Transverse colon (tissue), 4 donors: ENCODE data around the gene MED14. TPM values are rescaled to one million over a fixed set of nuclear protein-coding genes. Genes with fewer than 3 reads are reported as not detected.

ENCODE experiments used
- DNase-seq: peaks from one replicate; pipeline ENCODE4 v3.0.0-alpha.2; 2019
- H3K27ac ChIP-seq, 4 donors: fragments of 200-600 bp; sonication (generic); 2 replicates each; pipeline ENCODE4 v1.5.1; 2016 to 2018; ENCODE audit warnings: inconsistent platforms in 4 of 4
- H3K27me3 ChIP-seq: fragments of 200-600 bp; sonication (generic); 2 replicates; pipeline ENCODE4 v1.5.1; 2017; ENCODE audit warnings: inconsistent platforms
- H3K36me3 ChIP-seq, 4 donors: fragments of 200-600 bp; sonication (generic); 2 replicates each; pipeline ENCODE4 v1.5.1; 2017 to 2019; ENCODE audit warnings: inconsistent platforms in 4 of 4
- H3K4me1 ChIP-seq, 4 donors: fragments of 200-600 bp; sonication (generic); 2 replicates each; pipeline ENCODE4 v1.5.1; 2017 to 2020; ENCODE audit warnings: inconsistent platforms in 4 of 4
- H3K4me3 ChIP-seq, 4 donors: fragments of 200-600 bp; sonication (generic); 1 replicate in 1 of 4; 2 replicates in 3 of 4; pipeline versions ENCODE4 v1.5.1 to v1.6.1; 2017 to 2019; ENCODE audit warnings: inconsistent platforms in 4 of 4
- H3K9me3 ChIP-seq, 2 donors: fragments of 200-600 bp; sonication (generic); 2 replicates each; pipeline ENCODE4 v1.5.1; 2017 to 2019; ENCODE audit warnings: inconsistent platforms in 2 of 2
- CTCF ChIP-seq, 5 experiments: fragments of 200-600 bp in 3 of 5; fragments of 450-650 bp in 2 of 5; sonication (generic) in 3 of 5; IDR thresholded peaks; 1 replicate in 2 of 5; 2 replicates in 3 of 5; pipeline ENCODE4 v1.5.1; 2016 to 2017; ENCODE audit warnings: antibody characterized with exemption in 5 of 5, inconsistent platforms in 3 of 5, mild to moderate bottlenecking in 2 of 5, moderate library complexity in 1 of 5
- EP300 ChIP-seq: sonication (generic); formaldehyde crosslinking; IDR thresholded peaks from one replicate; pipeline ENCODE4 v1.6.1; 2017; ENCODE audit warnings: antibody characterized with exemption, low read depth
- POLR2A ChIP-seq: fragments of 450-650 bp; IDR thresholded peaks from one replicate; pipeline ENCODE4 v1.6.1; 2016; ENCODE audit warnings: antibody characterized with exemption, mild to moderate bottlenecking, moderate library complexity
- POLR2AphosphoS5 ChIP-seq, 3 donors: sonication (generic); formaldehyde crosslinking; IDR thresholded peaks; one replicate each; pipeline ENCODE4 v1.6.1; 2016; ENCODE audit warnings: antibody characterized with exemption in 3 of 3
- WGBS, 2 donors: methylation state at CpG; one replicate each; pipeline ENCODE4 v1.1.5; 2018; ENCODE audit warnings: low coverage in 1 of 2; 5-methylcytosine and 5-hydroxymethylcytosine counted together
- in situ Hi-C, 4 donors: fragments of 200-750 bp; cut with MboI; loops; one replicate each; pipeline versions ENCODE4 v1.15.0 to v1.15.1; 2017; ENCODE audit warnings: low sequenced_read_pairs in 3 of 4, low pct_ligation_motif_present in 1 of 4, low pct_unique_long_range_greater_than_20kb in 1 of 4
- intact Hi-C: fragments of 100-400 bp; cut with DNase I; formaldehyde crosslinking; loops from one replicate; pipeline ENCODE4 v1.15.1; 2023; ENCODE audit warnings: low total_unique reads
- total RNA-seq, 4 donors: library from RNA; depleted of rRNA; stranded (reverse); fragments of >200 nt; gene quantifications; one replicate each; pipeline ENCODE4 v1.1.0, GENCODE V29; 2016

The MED14 gene
- total RNA-seq, 4 donors from 2014 or later, result 28.8 to 81.0 (median 68.0) TPM

- H3K27ac ChIP-seq, result no peak overlapping the region
- intact Hi-C loops, result no loop called here
- WGBS, 2 donors, result 74% methylated on average over 3 of the region's 3 CpGs; no CpG with 5 or more reads in 1 of the 2 donors
- H3K4me3 ChIP-seq, result no peak overlapping the region
- in situ Hi-C loops, result no loop called here
- DNase-seq, result no peak
- H3K27me3 ChIP-seq, result no peaks in the 10 kb centered on the region
- TF ChIP-seq POLR2AphosphoS5 (IDR thresholded peaks at IDR 0.05) (no peak), EP300 (no peak), POLR2A (no peak), CTCF (IDR thresholded peaks at IDR 0.05) (no peak)
- no peaks in the 10 kb centered on the region for H3K36me3 ChIP-seq
- H3K4me1 ChIP-seq, result no peaks in the 10 kb centered on the region
- no peaks in the 10 kb centered on the region for H3K9me3 ChIP-seq
Observed at GRCh38 chrX:40721489-40722106, 13.7 kb downstream of the MED14 start.

- H3K4me3 ChIP-seq, result no peak overlapping the region
- no peak for TF ChIP-seq CTCF (IDR thresholded peaks at IDR 0.05)
- TF ChIP-seq EP300, result no peak
- TF ChIP-seq POLR2A, result no peak
- no peak for TF ChIP-seq POLR2AphosphoS5 (IDR thresholded peaks at IDR 0.05)
- H3K36me3 ChIP-seq, result no peaks in the 10 kb centered on the region
- no peaks in the 10 kb centered on the region for H3K4me1 ChIP-seq
- no peaks in the 10 kb centered on the region for H3K27me3 ChIP-seq
- H3K9me3 ChIP-seq, result no peaks in the 10 kb centered on the region
- no peak overlapping the region for H3K27ac ChIP-seq
- intact Hi-C loops (no loop called here), in situ Hi-C loops (no loop called here)
- 97% methylated on average over 8 of the region's 8 CpGs; no CpG with 5 or more reads in 1 of the 2 donors for WGBS, 2 donors
- no peak for DNase-seq
Observed at GRCh38 chrX:40720792-40721191, 14.6 kb downstream of the MED14 start.

DNA sequence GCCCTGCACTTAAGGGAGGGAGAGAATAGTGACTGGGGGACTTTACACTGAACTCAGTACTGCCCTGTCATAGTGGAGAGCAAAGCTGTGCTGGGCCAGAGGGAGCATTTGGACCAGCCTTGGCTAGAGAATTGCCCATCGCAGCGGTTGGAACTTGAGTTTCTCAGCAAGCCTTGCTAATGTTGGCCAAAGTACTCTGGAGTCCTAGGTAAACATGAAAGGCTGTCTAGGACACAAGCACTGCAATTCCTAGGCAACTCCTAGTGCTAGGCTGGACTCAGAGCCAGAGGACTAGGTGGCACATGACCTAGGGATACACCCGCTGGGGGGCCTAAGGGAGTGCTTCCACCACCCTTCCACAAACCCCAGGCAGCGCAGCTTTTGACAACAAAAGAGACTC lies 15.0 kb downstream of the MED14 start:
- Histone ChIP-seq H3K9me3 (no peaks in the 10 kb centered on the region), H3K36me3 (no peaks in the 10 kb centered on the region), H3K27me3 (no peaks in the 10 kb centered on the region), H3K27ac (no peak overlapping the region), H3K4me1 (no peaks in the 10 kb centered on the region), H3K4me3 (no peak overlapping the region)
- intact Hi-C loops, result no loop called here
- in situ Hi-C loops, result no loop called here
- WGBS, 2 donors, result 70% methylated on average over 4 of the region's 4 CpGs; no CpG with 5 or more reads in 1 of the 2 donors
- DNase-seq, result no peak
- TF ChIP-seq POLR2A (no peak), CTCF (IDR thresholded peaks at IDR 0.05) (no peak)

DNA sequence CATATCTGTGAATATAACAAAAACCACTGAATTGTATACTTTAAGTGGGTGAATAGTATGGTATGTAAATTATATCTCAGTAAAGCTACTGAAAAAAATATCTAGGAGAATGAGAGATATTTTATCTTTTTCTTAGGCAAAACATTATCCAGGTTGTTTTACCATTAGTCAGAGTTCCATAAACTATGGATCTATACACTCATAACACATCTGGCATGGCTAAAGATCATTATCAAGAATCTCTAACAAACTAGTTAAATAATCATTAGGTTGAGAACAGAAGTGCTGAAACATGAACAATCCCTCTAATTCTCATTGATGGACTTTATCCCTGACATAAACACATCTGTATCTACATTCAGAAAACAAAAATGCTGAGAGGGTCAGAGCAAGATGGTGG lies 15.6 kb downstream of the MED14 start:
- Histone ChIP-seq H3K36me3 (no peaks in the 10 kb centered on the region), H3K9me3 (no peaks in the 10 kb centered on the region), H3K27me3 (no peaks in the 10 kb centered on the region), H3K4me3 (no peak overlapping the region), H3K27ac (no peak overlapping the region), H3K4me1 (no peaks in the 10 kb centered on the region)
- in situ Hi-C loops, result no loop called here
- no peak for DNase-seq
- TF ChIP-seq EP300, result no peak
- no peak for TF ChIP-seq POLR2A
- TF ChIP-seq POLR2AphosphoS5 (IDR thresholded peaks at IDR 0.05), result no peak
- no peak for TF ChIP-seq CTCF (IDR thresholded peaks at IDR 0.05)
- intact Hi-C loops, result no loop called here
